Measurements from ENCODE around the gene RSPO4. TPM values are rescaled to one million over a fixed set of nuclear protein-coding genes. Genes with fewer than 3 reads are reported as not detected.
A peak's percentile ranks its signal among the peaks of the same experiment; 100 is the strongest.

RSPO4 gene
- total RNA-seq, 4 donors from 2014 or later: 0.30 to 0.66 (median 0.59) TPM; not detected in 1

DNA sequence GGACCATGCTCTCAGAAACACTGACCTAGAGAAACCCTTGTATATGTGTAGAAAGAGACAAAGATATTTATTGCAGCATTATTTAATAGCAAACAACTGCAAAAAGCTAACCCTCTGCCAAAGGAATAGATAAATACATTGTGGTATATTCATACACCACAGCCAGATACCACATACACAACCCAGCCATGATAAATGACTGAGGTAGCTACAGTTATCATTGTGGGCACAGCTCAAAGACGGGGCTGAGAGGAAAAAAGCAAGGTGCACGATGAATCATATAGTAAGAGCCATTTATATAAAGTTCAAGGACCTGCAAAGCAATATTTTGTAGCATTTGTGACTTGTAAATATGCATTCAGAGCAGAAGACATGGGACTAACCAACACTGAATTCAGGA lies 30.8 kb downstream of the RSPO4 start:
- 81 to 92% methylated on average over 2 of the region's 2 CpGs for WGBS, 2 donors
- Histone ChIP-seq H3K27ac (no peak overlapping the region), H3K4me1 (no peaks in the 10 kb centered on the region), H3K9me3 (peaks cover 0 to 8% (median 0%) of the 10 kb centered on the region in 4 donors), H3K4me3 (no peak overlapping the region), H3K27me3 (peaks cover 0 to 3% of the 10 kb centered on the region in 2 donors), H3K36me3 (no peaks in the 10 kb centered on the region)
- no peak for DNase-seq (ENCODE audit: low spot score in 2 of 2)
- TF ChIP-seq POLR2A (IDR thresholded peaks at IDR 0.05): no peak
- TF ChIP-seq, protein P1, sequence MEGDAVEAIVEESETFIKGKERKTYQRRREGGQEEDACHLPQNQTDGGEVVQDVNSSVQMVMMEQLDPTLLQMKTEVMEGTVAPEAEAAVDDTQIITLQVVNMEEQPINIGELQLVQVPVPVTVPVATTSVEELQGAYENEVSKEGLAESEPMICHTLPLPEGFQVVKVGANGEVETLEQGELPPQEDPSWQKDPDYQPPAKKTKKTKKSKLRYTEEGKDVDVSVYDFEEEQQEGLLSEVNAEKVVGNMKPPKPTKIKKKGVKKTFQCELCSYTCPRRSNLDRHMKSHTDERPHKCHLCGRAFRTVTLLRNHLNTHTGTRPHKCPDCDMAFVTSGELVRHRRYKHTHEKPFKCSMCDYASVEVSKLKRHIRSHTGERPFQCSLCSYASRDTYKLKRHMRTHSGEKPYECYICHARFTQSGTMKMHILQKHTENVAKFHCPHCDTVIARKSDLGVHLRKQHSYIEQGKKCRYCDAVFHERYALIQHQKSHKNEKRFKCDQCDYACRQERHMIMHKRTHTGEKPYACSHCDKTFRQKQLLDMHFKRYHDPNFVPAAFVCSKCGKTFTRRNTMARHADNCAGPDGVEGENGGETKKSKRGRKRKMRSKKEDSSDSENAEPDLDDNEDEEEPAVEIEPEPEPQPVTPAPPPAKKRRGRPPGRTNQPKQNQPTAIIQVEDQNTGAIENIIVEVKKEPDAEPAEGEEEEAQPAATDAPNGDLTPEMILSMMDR (IDR thresholded peaks at IDR 0.05): no peak
- TF ChIP-seq EP300 (IDR thresholded peaks at IDR 0.05): no peak

DNA sequence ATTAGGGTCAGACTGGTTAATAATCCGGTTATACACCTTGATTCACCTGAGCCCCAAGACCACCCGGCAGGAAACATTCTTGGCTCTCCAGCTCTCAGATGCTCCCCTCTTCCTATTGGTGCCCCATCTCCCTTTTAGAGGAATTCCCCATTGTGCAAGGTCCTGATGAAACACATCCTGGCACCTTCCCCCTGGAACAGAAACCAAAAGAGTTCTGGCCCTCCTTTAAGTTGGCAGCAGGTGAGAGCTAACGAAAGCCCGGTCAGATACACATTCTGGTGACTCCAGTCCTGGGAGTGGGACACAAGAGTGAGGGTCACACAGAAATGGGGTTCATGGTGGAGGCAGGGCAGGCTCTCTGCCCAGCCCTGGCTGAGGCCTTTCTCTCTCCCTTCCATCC lies 32.2 kb downstream of the RSPO4 start:
- Histone ChIP-seq H3K27ac (no peak overlapping the region), H3K4me3 (no peak overlapping the region), H3K4me1 (no peaks in the 10 kb centered on the region), H3K27me3 (peaks cover 0 to 3% of the 10 kb centered on the region in 2 donors), H3K9me3 (peaks cover 0 to 8% (median 0%) of the 10 kb centered on the region in 4 donors), H3K36me3 (no peaks in the 10 kb centered on the region)
- DNase-seq (ENCODE audit: low spot score in 2 of 2): no peak
- no peak for TF ChIP-seq POLR2A (IDR thresholded peaks at IDR 0.05)
- no peak for TF ChIP-seq EP300 (IDR thresholded peaks at IDR 0.05)
- TF ChIP-seq, protein P1 (IDR thresholded peaks at IDR 0.05): no peak
- 76 to 80% methylated on average over 4 of the region's 4 CpGs for WGBS, 2 donors

DNA sequence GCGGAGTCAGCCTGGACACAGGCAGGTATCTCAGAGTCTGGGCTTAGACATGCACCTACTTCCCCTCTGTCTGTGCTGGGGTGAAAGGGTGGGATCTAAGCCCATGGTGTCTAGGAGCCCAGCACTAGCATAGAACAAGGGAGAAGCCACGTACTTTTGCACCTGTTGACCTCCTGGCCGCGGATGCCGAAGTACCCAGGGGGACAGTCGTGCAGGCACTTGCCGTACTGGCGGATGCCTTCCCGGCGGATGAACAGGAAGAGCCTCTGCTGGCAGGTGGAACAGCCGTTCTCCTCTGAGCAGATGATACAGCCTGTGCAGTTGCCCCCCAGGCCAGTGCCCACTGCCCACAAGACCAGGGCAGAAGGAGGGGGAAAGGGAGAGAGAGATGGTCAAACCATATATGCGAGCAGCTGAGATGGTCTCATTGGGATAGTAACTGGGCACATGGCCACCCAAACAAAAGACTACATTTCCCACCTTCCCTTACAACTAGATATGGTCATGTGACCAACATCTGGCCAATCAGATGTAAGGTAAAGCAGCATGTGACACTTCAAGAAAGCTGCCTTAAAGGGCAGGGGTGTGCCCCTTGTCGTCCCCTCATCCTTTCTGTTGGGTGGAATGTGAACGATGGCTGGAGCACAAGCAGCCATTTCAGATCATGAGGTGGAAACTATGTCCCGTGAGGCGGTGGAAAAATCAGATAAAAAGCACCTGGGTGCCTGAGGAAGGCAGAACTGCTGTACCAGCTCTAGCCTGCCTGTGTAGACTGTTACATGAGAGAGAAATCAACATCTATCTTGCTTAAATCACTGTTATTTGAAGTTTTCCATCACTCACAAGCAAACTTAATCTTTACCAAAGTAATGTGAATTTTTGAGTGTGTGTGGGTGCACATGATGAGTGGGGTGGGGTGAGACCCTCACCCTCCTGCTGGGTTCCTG lies 34.0 kb downstream of the RSPO4 start:
- H3K4me3 ChIP-seq: no peak overlapping the region
- 90 to 92% methylated on average over 16 of the region's 16 CpGs for WGBS, 2 donors
- no peak for TF ChIP-seq POLR2A (IDR thresholded peaks at IDR 0.05)
- TF ChIP-seq, protein P1 (IDR thresholded peaks at IDR 0.05): no peak
- H3K27ac ChIP-seq: no peak overlapping the region
- H3K36me3 ChIP-seq: no peaks in the 10 kb centered on the region
- no peaks in the 10 kb centered on the region for H3K4me1 ChIP-seq
- peak in 1 of 2 donors; percentile 12 for DNase-seq (ENCODE audit: low spot score in 2 of 2)
- H3K27me3 ChIP-seq: peaks cover 0 to 3% of the 10 kb centered on the region in 2 donors
- peaks cover 0 to 8% (median 0%) of the 10 kb centered on the region in 4 donors for H3K9me3 ChIP-seq

GRCh38 chr20:965956-966355 lies 36.2 kb downstream of the RSPO4 start:
- Histone ChIP-seq H3K27ac (no peak overlapping the region), H3K36me3 (no peaks in the 10 kb centered on the region), H3K4me3 (no peak overlapping the region), H3K9me3 (peaks cover 0 to 8% (median 0%) of the 10 kb centered on the region in 4 donors), H3K27me3 (peaks cover 0 to 3% of the 10 kb centered on the region in 2 donors), H3K4me1 (no peaks in the 10 kb centered on the region)
- no peak for DNase-seq (ENCODE audit: low spot score in 2 of 2)
- no peak for TF ChIP-seq POLR2A (IDR thresholded peaks at IDR 0.05)
- TF ChIP-seq, protein P1 (IDR thresholded peaks at IDR 0.05): no peak
- no peak for TF ChIP-seq EP300 (IDR thresholded peaks at IDR 0.05)
- 53 to 63% methylated on average over 9 of the region's 9 CpGs for WGBS, 2 donors

GRCh38 chr20:963795-964194 lies 38.3 kb downstream of the RSPO4 start:
- no peak for DNase-seq (ENCODE audit: low spot score in 2 of 2)
- Histone ChIP-seq H3K27ac (no peak overlapping the region), H3K27me3 (peaks cover 0 to 5% of the 10 kb centered on the region in 2 donors), H3K9me3 (peaks cover 0 to 8% (median 0%) of the 10 kb centered on the region in 4 donors), H3K4me1 (no peaks in the 10 kb centered on the region), H3K36me3 (no peaks in the 10 kb centered on the region), H3K4me3 (no peak overlapping the region)
- TF ChIP-seq POLR2A (IDR thresholded peaks at IDR 0.05): no peak
- 69 to 80% methylated on average over 4 to 10 of the region's 10 CpGs for WGBS, 2 donors
